GM21528 (cell line): ENCODE measurements around the gene SCAPER.
"Not testable (repeated sequence)": the region's sequence is repeated elsewhere in the genome, so short reads cannot be mapped to it uniquely, and the experiment has no call there.

Source experiments
- ATAC-seq: cut with Tn5 transposase; IDR thresholded peaks from one replicate; pipeline ENCODE4 v1.9.1; 2021; ENCODE audit warnings: mild to moderate bottlenecking, moderate library complexity; ENCODE audit not compliant: unreplicated experiment, low FRiP score

The SCAPER gene

GRCh38 chr15:76916369-76916768 is 11.2 kb upstream of the SCAPER start:
- no peak for ATAC-seq

GRCh38 chr15:76913737-76914136 is 8.6 kb upstream of the SCAPER start:
- no peak for ATAC-seq

- ATAC-seq = no peak
These were observed 7.3 kb upstream of the SCAPER start for GRCh38 chr15:76912430-76912829.

GRCh38 chr15:76905855-76906254 is 715 bp upstream of the SCAPER start:
- no peak for ATAC-seq

GRCh38 chr15:76904461-76905012 is 603 bp downstream of the SCAPER start:
- ATAC-seq = peak; percentile 14

- no peak for ATAC-seq
These were observed 1.9 kb downstream of the SCAPER start for GRCh38 chr15:76903251-76903681.

- ATAC-seq = no peak
These were observed 3.2 kb downstream of the SCAPER start for GRCh38 chr15:76901965-76902364.

- ATAC-seq = not testable (repeated sequence)
These were observed 5.2 kb downstream of the SCAPER start for GRCh38 chr15:76899931-76900310.

GRCh38 chr15:76899176-76899930 is 5.8 kb downstream of the SCAPER start:
- ATAC-seq = not testable (repeated sequence)

GRCh38 chr15:76898102-76898501 is 7.0 kb downstream of the SCAPER start:
- no peak for ATAC-seq

- no peak for ATAC-seq
These were observed 11.0 kb downstream of the SCAPER start for GRCh38 chr15:76894174-76894573.

- ATAC-seq = not testable (repeated sequence)
These were observed 12.3 kb downstream of the SCAPER start for GRCh38 chr15:76892836-76893235.

- ATAC-seq = not testable (repeated sequence)
These were observed 17.6 kb downstream of the SCAPER start for GRCh38 chr15:76887280-76888141.

- ATAC-seq = no peak
These were observed 19.9 kb downstream of the SCAPER start for GRCh38 chr15:76885212-76885611.

GRCh38 chr15:76875911-76876310 is 29.2 kb downstream of the SCAPER start:
- ATAC-seq = no peak

- not testable (repeated sequence) for ATAC-seq
These were observed 32.1 kb downstream of the SCAPER start for GRCh38 chr15:76873066-76873465.

GRCh38 chr15:76871930-76872329 is 33.2 kb downstream of the SCAPER start:
- ATAC-seq = no peak

GRCh38 chr15:76868740-76869139 is 36.4 kb downstream of the SCAPER start:
- no peak for ATAC-seq

- no peak for ATAC-seq
These were observed 38.3 kb downstream of the SCAPER start for GRCh38 chr15:76866716-76867321.

GRCh38 chr15:76866008-76866407 is 39.1 kb downstream of the SCAPER start:
- no peak for ATAC-seq

GRCh38 chr15:76865548-76865991 is 39.6 kb downstream of the SCAPER start:
- ATAC-seq = no peak
